Endothelial cell of umbilical vein (primary cell): Measurements from ENCODE around the gene NDUFB7. TPM values are rescaled to one million over a fixed set of nuclear protein-coding genes. Genes with fewer than 3 reads are reported as not detected.

Experiments
- BruUV-seq: library from RNA; stranded (reverse); fragments of 400-500 nt; replicated peaks from 2 replicates; lab custom pipeline; 2021; lab: Mats Ljungman, UMichigan
- CTCF ChIA-PET: fragments of 300-600, 350-600 bp; sonication (Branson Sonifier 250); formaldehyde crosslinking; loops from one replicate; lab custom pipeline; 2021; ENCODE audit warnings: antibody characterized with exemption, inconsistent platforms; lab: Charles Lee
- POLR2A ChIA-PET: fragments of 300-600, 350-600 bp; sonication (Branson Sonifier 250); formaldehyde crosslinking; loops from one replicate; lab custom pipeline; 2021; ENCODE audit warnings: antibody characterized with exemption, inconsistent platforms; lab: Charles Lee
- DNase-seq: peaks from one replicate; pipeline ENCODE4 v3.0.0-alpha.2; 2011; ENCODE audit warnings: low read depth, low spot score
- FAIRE-seq: peaks from 2 replicates; lab custom pipeline; 2011; peaks lifted over from hg19 to GRCh38; lab: Jason Lieb, UNC
- H2AFZ ChIP-seq: 2 replicates; pipeline ENCODE4 v1.6.0; 2012; ENCODE audit warnings: low read depth, low read length, control low read depth, inconsistent platforms
- H3K27ac ChIP-seq: 2 replicates; pipeline ENCODE4 v1.5.1; 2011; ENCODE audit warnings: low read depth, mild to moderate bottlenecking, control low read depth, low read length, moderate library complexity; ENCODE audit not compliant: insufficient read depth
- H3K27me3 ChIP-seq, 2 experiments: 2 replicates each; pipeline versions ENCODE4 v1.6.0 to v1.6.1; 2011; ENCODE audit warnings: low read length in 2 of 2, mixed read lengths in 1 of 2; ENCODE audit not compliant: control insufficient read depth in 2 of 2, insufficient read depth in 2 of 2
- H3K36me3 ChIP-seq, 2 experiments: 2 replicates in 1 of 2; 3 replicates in 1 of 2; pipeline ENCODE4 v1.5.1; 2011; ENCODE audit warnings: low read length in 2 of 2, mild to moderate bottlenecking in 1 of 2, moderate library complexity in 1 of 2; ENCODE audit not compliant: control insufficient read depth in 2 of 2, insufficient read depth in 2 of 2; ENCODE audit errors: extremely low read depth in 1 of 2
- H3K4me1 ChIP-seq: 3 replicates; pipeline ENCODE4 v1.5.1; 2011; ENCODE audit warnings: mild to moderate bottlenecking, low read length; ENCODE audit not compliant: control insufficient read depth, insufficient read depth; ENCODE audit errors: extremely low read depth
- H3K4me2 ChIP-seq: 2 replicates; pipeline ENCODE4 v1.6.1; 2011; ENCODE audit warnings: low read length, control low read depth, mixed read lengths; ENCODE audit not compliant: insufficient read depth
- H3K4me3 ChIP-seq, 3 experiments: fragments of 200-600 bp in 1 of 3; sonication (generic), shearing (Covaris generic) in 1 of 3; replicated peaks in 1 of 3; 2 replicates each; pipeline ENCODE4 v1.5.1; 2011 to 2016; ENCODE audit warnings: control low read depth in 3 of 3, low read length in 3 of 3, mild to moderate bottlenecking in 2 of 3, inconsistent platforms in 1 of 3, low read depth in 1 of 3, moderate library complexity in 1 of 3; ENCODE audit not compliant: insufficient read depth in 1 of 3
- H3K79me2 ChIP-seq: 2 replicates; pipeline ENCODE4 v1.6.0; 2012; ENCODE audit warnings: low read length, inconsistent platforms; ENCODE audit not compliant: control insufficient read depth, insufficient read depth
- H3K9ac ChIP-seq: replicated peaks from 2 replicates; pipeline ENCODE3; 2011; ENCODE audit warnings: low read length, control low read depth; ENCODE audit not compliant: insufficient read depth; ENCODE audit errors: extremely low read depth
- H3K9me1 ChIP-seq: replicated peaks from 3 replicates; pipeline ENCODE4 v1.6.0; 2011; ENCODE audit warnings: mild to moderate bottlenecking, low read length; ENCODE audit not compliant: control insufficient read depth, insufficient read depth; ENCODE audit errors: extremely low read depth
- H3K9me3 ChIP-seq: replicated peaks from 2 replicates; pipeline ENCODE4 v1.5.1; 2012; ENCODE audit warnings: low read length, inconsistent platforms; ENCODE audit not compliant: control insufficient read depth, insufficient read depth
- H4K20me1 ChIP-seq: replicated peaks from 2 replicates; pipeline ENCODE3; 2011; ENCODE audit warnings: mild to moderate bottlenecking, low read length; ENCODE audit not compliant: control insufficient read depth, insufficient read depth; ENCODE audit errors: extremely low read depth
- EZH2 ChIP-seq: IDR thresholded peaks from 2 replicates; pipeline ENCODE4 v1.6.1; 2012; ENCODE audit warnings: borderline replicate concordance, low read depth, mild to moderate bottlenecking, moderate library complexity, low read length, inconsistent platforms; ENCODE audit not compliant: severe bottlenecking
- FOS ChIP-seq: IDR thresholded peaks from 2 replicates; pipeline ENCODE4 v1.6.1; 2011; ENCODE audit warnings: mild to moderate bottlenecking, low read length, moderate library complexity, borderline replicate concordance; ENCODE audit not compliant: insufficient read depth
- GATA2 ChIP-seq: IDR thresholded peaks from 2 replicates; pipeline ENCODE4 v1.7.0; 2011; ENCODE audit warnings: low read depth, mild to moderate bottlenecking, moderate library complexity, mixed read lengths, low read length; ENCODE audit not compliant: insufficient read length, insufficient read depth
- JUN ChIP-seq: IDR thresholded peaks from 2 replicates; pipeline ENCODE4 v1.6.1; 2011; ENCODE audit warnings: borderline replicate concordance, low read depth; ENCODE audit not compliant: insufficient read length, insufficient read depth
- MYC ChIP-seq: IDR thresholded peaks from one replicate; pipeline ENCODE4 v1.6.1; 2011; ENCODE audit warnings: mild to moderate bottlenecking, low read depth, low read length
- POLR2A ChIP-seq: IDR thresholded peaks from 2 replicates; pipeline ENCODE4 v1.6.1; 2012; ENCODE audit warnings: low read depth, mild to moderate bottlenecking, control low read depth, low read length
- POLR2AphosphoS5 ChIP-seq: IDR thresholded peaks from 2 replicates; pipeline ENCODE4 v1.6.1; 2012; ENCODE audit warnings: low read depth, mild to moderate bottlenecking, control low read depth, low read length, moderate library complexity; ENCODE audit not compliant: insufficient read depth
- dilution Hi-C: fragments of 300-500 bp; cut with MboI; formaldehyde crosslinking; loops from one replicate; pipeline ENCODE4 v1.15.0; 2019; ENCODE audit warnings: low sequenced_read_pairs; ENCODE audit not compliant: extremely low pct_ligation_motif_present
- intact Hi-C: fragments of 100-400 bp; cut with micrococcal nuclease; formaldehyde crosslinking; loops from one replicate; pipeline ENCODE4 v1.10.0; 2022
- polyA plus RNA-seq, 4 experiments: library from polyadenylated mRNA; depleted of rRNA in 3 of 4; stranded (reverse) in 3 of 4; unstranded in 1 of 4; fragments of >200 nt; gene quantifications; 2 replicates each; pipeline versions ENCODE4 v1.2.1 to v1.2.3, GENCODE V29; 2011 to 2012; ENCODE audit warnings: missing spikeins in 1 of 4
- total RNA-seq: library from RNA; stranded (reverse); gene quantifications from 2 replicates; pipeline ENCODE4 v1.2.3, GENCODE V29; 2021
- TF ChIP-seq, protein P1 (sequence below), 2 donors: IDR thresholded peaks; 1 replicate in 1 of 2; 2 replicates in 1 of 2; pipeline ENCODE4 v1.5.1; 2011; ENCODE audit warnings: low read length in 2 of 2, mild to moderate bottlenecking in 2 of 2, moderate library complexity in 2 of 2, control low read depth in 1 of 2, inconsistent platforms in 1 of 2, low read depth in 1 of 2; ENCODE audit not compliant: insufficient read depth in 1 of 2; ENCODE audit errors: extremely low read depth in 1 of 2
- TF ChIP-seq, protein P2 (sequence below): IDR thresholded peaks from 2 replicates; pipeline ENCODE4 v1.6.1; 2011; ENCODE audit not compliant: insufficient read depth, insufficient read length

The NDUFB7 gene
- total and polyA plus RNA-seq, 2 donors (not counting 3 experiments of a cell fraction or from before 2014, with no cell fraction given), result 177 to 655 TPM

DNA sequence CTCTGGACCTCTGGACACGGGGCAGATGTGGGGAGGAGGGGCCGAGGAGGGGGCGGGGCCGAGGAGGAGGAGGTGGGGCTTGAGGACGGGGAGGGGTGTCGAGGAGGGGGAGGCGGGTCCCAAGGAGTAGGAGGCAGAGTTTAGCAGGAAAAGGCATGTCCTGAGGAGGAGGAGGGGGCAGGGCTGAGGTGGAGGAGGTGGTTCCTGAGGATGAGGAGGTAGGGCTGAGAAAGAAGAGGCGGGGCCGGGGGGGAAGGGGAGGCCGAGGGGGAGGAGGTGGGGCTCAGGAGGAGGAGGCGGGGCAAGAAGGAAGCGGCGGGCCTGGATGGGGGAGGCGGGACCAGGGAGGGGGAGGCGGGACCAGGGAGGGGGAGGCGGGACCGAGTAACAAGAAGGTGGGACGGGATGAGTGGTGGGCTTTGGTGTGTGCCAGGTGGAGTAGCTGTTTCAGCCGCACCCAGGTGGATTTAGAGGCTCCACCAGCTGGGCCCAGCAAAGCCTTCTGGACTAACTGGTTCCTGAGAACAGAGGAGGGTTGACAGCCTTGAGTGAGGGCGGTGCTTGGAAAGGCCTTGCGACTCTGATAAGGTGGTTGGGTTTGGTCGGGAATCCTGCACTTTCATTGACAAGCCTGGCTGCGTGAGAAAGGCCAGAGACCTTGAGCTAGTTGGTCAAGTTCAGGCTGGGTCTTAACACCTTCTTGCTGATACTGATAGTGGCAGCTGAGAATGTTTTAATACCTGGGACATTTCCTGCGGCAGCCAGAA is 34.8 kb downstream of the NDUFB7 start:
- Histone ChIP-seq H3K9me1 (no peaks in the 10 kb centered on the region), H4K20me1 (no peaks in the 10 kb centered on the region), H3K4me3 (peak overlapping the region in 1 of 3 experiments; percentile 40), H3K9me3 (no peaks in the 10 kb centered on the region), H3K27ac (no peak overlapping the region), H3K79me2 (peaks cover 8% of the 10 kb centered on the region), H2AFZ (no peak overlapping the region), H3K4me1 (no peaks in the 10 kb centered on the region), H3K27me3 (no peaks in the 10 kb centered on the region), H3K4me2 (no peak overlapping the region), H3K36me3 (no peaks in the 10 kb centered on the region), H3K9ac (no peak overlapping the region)
- intact Hi-C loops (loop anchor here (1.0 kb wide), 1 partner anchor 19 kb away; no protein-coding TSS in a partner anchor), dilution Hi-C loops (no loop called here)
- CTCF ChIA-PET, result interaction anchor here (0.6 kb wide), 1 partner anchor 137 kb away, joined by 3 read pairs; no protein-coding TSS in a partner anchor
- no TSS peak for BruUV-seq
- POLR2A ChIA-PET, result interaction anchor here (1.3 kb wide), 1 partner anchor 18 kb away, joined by 3 read pairs; no protein-coding TSS in a partner anchor
- FAIRE-seq (peak; percentile 81), DNase-seq (peak; percentile 77)
- no peak for TF ChIP-seq EZH2
- TF ChIP-seq GATA2, result no peak
- no peak for TF ChIP-seq POLR2A
- no peak for TF ChIP-seq JUN
- TF ChIP-seq MYC, result no peak
- TF ChIP-seq, protein P1, sequence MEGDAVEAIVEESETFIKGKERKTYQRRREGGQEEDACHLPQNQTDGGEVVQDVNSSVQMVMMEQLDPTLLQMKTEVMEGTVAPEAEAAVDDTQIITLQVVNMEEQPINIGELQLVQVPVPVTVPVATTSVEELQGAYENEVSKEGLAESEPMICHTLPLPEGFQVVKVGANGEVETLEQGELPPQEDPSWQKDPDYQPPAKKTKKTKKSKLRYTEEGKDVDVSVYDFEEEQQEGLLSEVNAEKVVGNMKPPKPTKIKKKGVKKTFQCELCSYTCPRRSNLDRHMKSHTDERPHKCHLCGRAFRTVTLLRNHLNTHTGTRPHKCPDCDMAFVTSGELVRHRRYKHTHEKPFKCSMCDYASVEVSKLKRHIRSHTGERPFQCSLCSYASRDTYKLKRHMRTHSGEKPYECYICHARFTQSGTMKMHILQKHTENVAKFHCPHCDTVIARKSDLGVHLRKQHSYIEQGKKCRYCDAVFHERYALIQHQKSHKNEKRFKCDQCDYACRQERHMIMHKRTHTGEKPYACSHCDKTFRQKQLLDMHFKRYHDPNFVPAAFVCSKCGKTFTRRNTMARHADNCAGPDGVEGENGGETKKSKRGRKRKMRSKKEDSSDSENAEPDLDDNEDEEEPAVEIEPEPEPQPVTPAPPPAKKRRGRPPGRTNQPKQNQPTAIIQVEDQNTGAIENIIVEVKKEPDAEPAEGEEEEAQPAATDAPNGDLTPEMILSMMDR (IDR thresholded peaks at IDR 0.05; ENCODE audit: extremely low read depth in 1 of 2, insufficient read depth in 1 of 2, low read depth in 1 of 2, low read length in 2 of 2), result no peak
- no peak for TF ChIP-seq FOS
- no peak for TF ChIP-seq POLR2AphosphoS5
- TF ChIP-seq, protein P2, sequence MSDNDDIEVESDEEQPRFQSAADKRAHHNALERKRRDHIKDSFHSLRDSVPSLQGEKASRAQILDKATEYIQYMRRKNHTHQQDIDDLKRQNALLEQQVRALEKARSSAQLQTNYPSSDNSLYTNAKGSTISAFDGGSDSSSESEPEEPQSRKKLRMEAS, result no peak
